Left renal pelvis (tissue), 4 donors: ENCODE measurements around the gene PXK. TPM values are rescaled to one million over a fixed set of nuclear protein-coding genes. Genes with fewer than 3 reads are reported as not detected.
A peak's percentile ranks its signal among the peaks of the same experiment; 100 is the strongest.

ENCODE experiments used
- DNase-seq, 4 donors: peaks; one replicate each; pipeline ENCODE4 v3.0.0-alpha.2; 2013; ENCODE audit warnings: low read depth in 4 of 4, low spot score in 3 of 4
- polyA plus RNA-seq, 4 donors: library from polyadenylated mRNA; unstranded; fragments of 120-200 nt; gene quantifications; one replicate each; pipeline ENCODE4 v1.2.1, GENCODE V29; 2013; ENCODE audit not compliant: insufficient read length in 4 of 4

Gene PXK
- polyA plus RNA-seq, 4 donors = 23.2 to 30.6 (median 28.0) TPM

DNA sequence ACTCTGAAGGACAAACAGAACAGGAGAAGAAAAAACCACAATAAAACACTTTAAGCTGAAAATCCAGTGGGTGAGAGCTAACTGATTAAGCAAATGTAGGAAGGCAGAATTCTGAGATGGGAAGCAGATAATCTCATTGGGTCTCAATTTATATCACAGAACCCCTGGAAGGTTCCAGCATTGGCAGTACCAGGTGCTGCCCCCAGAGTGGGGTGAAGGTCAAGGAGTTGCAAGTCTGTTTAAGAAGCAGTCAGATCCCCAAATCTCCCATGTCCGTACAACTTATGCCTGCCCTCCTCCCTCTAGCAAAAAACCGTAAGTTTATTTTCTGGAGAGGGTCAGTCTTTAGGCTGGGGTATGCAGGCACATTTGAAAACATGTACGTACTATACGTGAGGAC is 45.1 kb downstream of the PXK start:
- no peak for DNase-seq

GRCh38 chr3:58379351-58380073 is 46.8 kb downstream of the PXK start:
- no peak for DNase-seq

GRCh38 chr3:58383476-58383875 is 50.8 kb downstream of the PXK start:
- no peak for DNase-seq

DNA sequence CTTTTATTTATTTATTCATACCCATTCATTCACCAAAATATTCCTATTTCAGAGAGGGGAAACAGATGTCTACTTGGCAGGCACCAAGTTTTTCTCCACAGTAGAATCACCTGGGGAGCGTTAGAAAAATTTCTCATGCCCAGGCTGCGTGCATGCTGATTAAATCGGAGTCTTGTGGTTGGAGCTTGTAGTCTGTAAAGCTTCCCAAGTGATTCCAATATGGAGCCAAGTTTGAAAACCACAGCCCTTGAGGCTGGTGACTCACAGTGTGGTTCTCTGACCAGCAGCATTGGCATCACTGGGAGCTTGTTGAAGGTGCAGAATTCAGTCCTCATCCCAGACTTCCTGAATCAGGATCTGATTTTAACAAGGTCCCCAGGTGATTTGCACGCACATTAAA is 51.2 kb downstream of the PXK start:
- DNase-seq = no peak

GRCh38 chr3:58384381-58385090 is 51.8 kb downstream of the PXK start:
- no peak for DNase-seq

DNA sequence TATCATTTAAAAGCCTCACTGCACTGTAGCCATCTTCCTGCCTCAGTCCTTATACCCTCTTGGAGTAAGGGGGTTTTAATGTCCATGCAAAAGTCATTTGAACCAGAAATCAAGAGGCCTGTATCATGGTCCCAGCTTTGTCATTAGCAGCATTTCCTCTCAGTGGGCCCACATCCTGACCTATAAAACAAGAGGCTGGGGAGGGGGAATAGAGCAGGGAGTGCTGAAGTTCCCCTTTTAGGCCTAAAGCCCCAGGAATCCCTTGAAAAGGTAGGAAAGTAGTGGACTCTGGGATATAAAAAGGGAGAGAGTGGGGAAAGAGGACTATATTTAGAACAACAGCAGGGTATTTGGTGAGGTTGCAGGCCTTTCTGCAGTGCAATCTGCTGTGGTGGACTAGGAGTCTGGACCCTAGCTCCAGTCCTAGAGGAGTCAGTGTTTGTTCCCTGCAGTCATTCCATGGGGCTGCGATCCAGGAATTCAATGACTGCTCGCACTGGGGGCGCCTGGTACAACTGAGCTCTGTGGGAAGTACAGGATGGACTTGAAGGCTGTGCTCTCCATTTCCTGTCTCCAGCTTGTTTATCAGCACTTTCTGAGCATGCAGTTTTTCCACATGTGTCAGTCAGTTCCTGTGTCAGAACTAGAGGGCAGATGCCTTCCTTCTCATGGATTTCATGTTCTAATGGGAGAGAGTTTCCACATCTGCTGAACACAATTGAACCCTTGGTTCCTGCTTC is 54.1 kb downstream of the PXK start:
- no peak for DNase-seq

DNA sequence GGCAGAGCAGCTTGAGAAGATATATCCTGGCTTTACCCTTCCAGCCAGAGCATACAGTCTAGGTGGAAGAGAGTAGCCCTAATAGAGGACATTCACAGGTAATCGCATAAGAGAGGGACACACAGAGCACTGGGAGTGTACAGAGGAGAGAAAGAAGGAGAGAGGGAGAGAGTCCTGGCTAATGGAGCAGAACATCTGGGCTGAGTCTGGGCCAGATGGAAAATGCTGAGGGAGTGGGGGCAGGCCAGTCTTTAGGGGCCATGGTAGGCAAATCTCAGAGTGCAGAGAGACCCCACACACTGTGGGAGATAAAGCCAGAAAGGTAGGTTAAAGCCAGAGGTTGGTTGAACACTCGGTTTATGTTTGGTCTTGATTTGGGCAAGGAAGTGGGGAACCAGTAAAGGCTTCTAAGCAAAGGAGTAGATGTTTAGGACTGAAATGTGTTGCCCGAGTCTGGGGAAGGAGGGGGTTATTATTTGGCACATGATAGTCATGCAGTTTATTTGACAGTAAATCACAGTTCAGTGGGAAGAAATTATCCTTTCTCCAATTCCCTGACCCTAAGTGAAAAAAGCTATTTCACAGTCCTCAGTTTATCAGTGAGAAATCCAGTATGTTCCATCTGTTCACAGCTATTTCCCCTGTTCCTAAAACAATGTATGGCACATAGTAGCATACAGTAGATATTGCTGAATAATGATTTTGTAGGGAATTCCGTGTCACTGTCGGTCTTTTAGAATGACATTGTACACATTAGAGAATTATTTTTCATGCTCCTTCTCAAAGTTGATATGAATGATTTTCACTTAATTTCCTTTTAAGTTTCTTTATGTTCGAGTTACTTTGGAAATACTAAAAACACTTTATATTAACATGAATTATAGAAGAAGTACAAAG is 55.2 kb downstream of the PXK start:
- DNase-seq = no peak

GRCh38 chr3:58388550-58389091 is 55.9 kb downstream of the PXK start:
- peak in 1 of 4 donors; percentile 36 for DNase-seq

DNA sequence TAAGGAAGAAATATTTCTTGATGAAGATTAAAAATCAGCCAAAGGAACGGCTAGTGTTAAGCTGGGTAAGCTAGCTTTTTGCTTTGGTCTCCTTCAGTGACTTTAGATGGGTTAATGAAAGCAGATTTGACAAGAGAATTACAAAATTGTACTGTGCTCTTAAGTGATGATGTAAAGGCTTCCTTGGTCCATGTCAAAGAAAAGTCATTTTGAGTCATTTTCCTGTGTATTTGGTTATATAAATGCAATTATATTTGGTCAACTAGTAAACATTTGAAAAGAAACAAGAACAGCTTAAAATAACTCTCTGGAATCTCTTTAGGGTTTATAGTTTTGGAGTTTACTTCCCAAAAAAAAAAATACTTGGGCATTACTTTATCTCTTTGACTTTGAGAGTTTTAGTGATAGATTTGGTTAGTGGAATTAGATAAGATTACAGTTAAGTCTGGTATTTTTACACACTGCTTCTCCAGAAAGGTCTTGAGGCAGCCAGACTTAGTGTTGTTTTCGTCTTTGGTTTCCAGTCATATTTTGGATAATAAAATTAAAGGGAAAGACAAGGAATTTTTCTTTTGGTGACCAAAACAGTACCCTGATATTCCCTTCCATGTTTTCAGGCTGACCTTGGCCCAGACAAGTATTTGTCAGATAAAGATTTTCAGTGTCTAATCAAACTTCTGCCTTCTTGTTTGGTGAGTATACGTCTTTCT is 58.6 kb downstream of the PXK start:
- no peak for DNase-seq

DNA sequence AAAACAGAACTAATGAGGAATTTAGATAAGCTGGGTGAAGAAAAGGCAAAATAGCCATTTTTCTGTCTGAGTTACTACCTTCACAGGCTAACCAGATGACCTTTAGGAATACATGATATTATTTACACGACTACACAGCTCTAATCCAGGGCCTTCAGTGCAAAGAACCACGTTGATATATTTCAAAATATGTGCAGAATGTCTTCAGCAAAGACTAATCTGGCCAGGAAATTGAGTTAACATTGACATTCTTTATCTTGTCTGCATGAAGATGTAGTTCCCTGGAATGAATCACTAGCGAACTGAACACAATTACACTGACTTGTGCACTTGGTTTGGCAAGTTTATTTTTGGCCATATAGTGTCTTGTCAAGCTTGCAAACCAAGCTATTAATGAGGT is 59.5 kb downstream of the PXK start:
- no peak for DNase-seq

GRCh38 chr3:58394339-58394738 is 61.6 kb downstream of the PXK start:
- DNase-seq = no peak

GRCh38 chr3:58398669-58399333 is 66.1 kb downstream of the PXK start:
- DNase-seq = no peak

DNA sequence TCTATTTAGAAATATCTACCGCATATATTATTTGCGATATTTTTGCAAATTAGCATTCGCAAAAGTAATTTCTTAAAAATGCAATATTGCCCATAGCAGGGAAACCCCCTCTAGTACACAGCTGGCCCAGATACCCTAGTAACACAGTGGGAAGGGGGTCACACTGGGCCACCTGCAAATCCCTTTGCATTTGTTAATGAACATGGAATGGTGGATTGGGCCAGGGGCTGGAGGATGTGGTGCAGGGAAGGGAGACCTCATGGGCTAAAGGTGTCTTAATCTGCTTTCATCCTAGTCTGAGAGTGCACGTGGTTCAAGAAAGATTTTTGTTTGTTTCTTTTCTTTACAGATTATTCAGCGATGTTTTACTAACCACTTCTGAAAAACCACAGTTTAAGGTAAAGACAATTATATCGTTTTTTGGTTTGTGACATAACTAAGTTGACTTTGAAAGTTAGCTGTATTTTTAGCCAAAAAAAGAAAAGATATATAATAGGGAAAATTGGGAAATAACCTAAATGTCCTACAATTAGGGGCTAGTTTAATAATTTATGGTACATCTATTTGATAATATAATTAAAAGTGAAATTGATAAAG is 70.9 kb downstream of the PXK start:
- DNase-seq = no peak

DNA sequence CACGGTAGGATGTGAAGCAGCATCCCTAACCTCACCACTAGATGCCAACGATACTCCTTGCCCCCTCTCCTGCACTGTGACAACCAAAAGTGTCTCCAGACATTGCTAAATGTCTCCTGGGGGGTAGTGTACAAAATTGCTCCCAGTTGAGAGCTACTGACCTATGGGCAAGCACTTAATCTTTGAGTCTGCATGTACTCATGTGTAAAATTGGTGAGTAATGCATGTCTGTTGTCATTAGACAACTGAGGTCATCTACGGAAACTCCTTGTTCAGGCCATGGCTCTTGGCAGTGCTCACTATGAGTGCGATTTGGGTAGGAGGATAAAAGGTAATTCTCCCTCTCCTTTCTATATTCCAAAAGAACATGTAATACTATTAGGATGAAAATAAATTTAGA is 71.7 kb downstream of the PXK start:
- DNase-seq = no peak

- no peak for DNase-seq
Measured at GRCh38 chr3:58408906-58409305, 76.2 kb downstream of the PXK start.

GRCh38 chr3:58409663-58410062 is 77.0 kb downstream of the PXK start:
- DNase-seq = no peak

- DNase-seq = no peak
Measured at GRCh38 chr3:58411036-58411435, 78.3 kb downstream of the PXK start.

DNA sequence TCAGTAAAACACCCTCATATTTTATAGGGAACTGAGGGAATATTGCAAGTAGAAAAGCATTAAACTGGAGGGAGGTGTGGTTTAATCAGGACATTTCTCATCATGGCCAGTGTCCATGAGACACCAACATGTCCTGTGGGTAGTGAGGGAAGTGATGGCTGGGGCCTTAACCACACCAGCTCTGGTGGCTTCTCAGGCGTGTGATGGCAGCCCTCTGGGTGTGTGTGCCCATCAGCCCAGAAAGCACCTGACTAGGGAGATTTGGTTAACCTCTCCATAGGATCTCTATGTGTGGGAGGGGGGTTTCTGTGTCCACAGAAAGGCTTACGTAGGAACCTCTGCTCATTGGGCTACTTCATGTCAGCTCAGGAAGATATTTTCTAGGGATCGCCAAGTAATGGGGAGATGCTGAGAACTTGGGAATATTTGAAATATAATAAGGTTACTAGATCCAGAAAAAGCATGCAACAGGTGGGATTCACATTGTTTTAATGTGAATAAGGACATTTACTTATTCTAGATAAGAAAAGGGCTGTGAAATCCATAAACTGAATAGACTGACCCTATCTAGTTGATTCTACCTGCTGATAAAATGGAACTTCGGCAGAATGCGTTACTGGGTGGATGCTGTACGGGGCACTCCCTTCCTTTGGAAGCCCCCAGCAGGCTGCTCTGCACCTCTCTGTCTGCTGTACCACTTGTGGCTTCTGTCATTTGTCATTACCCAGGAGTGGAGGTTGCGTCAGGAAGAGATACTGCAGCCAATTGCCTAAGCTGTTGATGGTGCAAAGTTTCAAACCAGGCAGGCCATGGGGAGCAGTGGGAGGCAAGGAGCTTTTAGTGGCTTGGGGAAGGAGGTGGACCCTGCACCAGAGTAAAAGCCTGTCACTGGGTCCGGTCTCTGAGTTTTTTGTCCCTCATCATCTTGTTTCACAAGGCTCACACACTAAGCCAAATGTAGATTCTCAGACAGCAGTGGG is 79.4 kb downstream of the PXK start:
- no peak for DNase-seq
